Renal cortical epithelial cell (primary cell): Measurements from ENCODE around the gene CNPY3. TPM values are rescaled to one million over a fixed set of nuclear protein-coding genes. Genes with fewer than 3 reads are reported as not detected.
"Not testable (repeated sequence)": the region's sequence is repeated elsewhere in the genome, so short reads cannot be mapped to it uniquely, and the experiment has no call there.

Source experiments
- DNase-seq: peaks from one replicate; pipeline ENCODE4 v3.0.0-alpha.2; 2011; ENCODE audit warnings: low read depth
- total RNA-seq: library from RNA; depleted of rRNA; stranded (reverse); fragments of >200 nt; gene quantifications from 2 replicates; pipeline ENCODE4 v1.2.3, GENCODE V29; 2014

Gene CNPY3
- total RNA-seq: 26.9 and 66.7 TPM in 2 replicates

DNA sequence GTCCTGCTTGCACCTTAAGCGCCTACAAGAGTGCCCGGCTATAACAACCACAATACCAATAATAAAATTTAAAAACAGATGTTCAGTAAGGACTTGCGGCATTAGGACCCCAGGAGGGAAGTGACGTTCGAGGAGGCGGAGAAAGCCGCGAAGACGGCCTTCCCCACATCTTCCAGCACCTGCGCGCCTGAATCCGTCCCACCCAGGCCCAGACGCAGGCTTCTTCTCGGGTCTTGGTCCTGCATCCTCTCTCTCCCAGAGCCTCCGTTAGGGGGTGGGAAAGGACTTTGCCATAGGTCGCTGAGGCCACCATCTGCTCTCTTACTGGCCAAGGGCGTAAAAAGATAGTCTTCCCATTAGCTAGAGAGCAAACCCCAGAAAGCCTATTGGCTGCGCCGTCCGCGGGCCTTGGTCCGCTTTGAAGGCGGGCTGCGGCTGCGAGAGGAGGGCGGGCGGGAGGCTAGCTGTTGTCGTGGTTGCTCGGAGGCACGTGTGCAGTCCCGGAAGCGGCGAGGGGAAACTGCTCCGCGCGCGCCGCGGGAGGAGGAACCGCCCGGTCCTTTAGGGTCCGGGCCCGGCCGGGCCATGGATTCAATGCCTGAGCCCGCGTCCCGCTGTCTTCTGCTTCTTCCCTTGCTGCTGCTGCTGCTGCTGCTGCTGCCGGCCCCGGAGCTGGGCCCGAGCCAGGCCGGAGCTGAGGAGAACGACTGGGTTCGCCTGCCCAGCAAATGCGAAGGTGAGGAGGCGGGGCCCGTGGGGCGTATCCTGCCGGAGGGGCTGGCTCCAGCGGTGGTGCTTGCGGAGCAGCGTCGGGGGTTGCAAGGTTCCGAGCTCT lies at the start of gene CNPY3:
Gene CNPY3 (plus strand): TSS at position 495 of the 835 bp plus-strand sequence. CDS start 91 bp downstream, at position 586.
- DNase-seq: peak; percentile 97

DNA sequence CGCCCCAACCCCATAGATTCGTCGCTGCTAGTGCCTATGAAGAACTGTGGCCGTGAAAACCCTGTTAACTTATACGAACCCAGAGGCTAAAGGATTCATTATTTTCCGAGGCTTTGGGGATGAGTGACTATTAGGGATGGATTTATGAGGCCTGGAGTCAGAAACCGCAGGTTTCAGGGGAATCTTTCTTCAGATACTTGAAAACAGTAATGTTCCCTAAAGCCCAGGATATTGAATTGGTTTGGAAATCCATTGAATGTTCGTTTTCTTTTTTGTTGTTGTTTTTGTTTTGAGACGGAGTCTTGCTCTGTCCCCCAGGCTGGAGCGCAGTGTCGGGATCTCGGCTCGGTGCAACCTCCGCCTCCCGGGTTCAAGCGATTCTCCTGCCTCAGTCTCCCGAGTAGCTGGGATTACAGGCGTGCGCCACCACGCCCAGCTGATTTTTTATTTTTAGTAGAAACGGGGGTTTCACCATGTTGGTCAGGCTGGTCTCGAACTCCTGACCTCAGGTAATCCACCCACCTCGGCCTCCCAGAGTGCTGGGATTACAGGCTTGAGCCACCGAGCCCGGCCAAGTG lies 49.0 kb upstream of the CNPY3 start:
- DNase-seq: not testable (repeated sequence)

DNA sequence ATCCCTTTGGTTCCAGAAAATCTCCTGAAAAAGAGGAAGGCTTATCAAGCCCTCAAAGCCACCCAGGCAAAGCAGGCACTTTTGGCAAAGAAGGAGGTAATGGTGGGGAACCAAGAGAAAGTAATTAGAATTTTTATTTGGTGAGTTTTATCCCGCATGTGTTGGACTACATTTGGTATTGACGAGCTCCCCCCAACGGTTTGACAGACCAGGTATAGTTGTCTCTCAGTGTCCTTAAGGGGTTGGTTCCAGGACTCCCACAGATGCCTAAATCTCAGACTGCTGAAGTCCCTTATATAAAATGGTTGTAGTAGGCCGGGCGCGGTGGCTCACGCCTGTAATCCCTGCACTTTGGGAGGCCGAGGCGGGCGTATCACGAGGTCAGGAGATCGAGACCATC lies 48.4 kb upstream of the CNPY3 start:
- not testable (repeated sequence) for DNase-seq

DNA sequence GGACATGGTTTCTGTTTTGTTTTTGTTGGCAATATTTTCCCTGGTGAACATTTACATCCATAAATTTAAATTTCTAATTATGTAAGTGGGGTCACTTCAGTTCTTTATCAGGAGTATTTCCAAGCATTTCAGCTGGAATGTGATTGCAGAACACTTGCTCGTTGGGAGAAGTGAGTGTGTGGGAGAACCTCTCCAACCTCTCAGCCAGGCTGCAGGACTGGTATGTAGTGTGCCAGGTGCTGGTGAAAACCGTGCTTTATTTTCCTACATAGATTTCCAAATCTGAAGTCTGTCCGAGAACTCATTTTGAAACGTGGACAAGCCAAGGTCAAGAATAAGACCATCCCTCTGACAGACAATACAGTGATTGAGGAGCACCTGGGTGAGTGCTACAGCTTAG lies 43.6 kb upstream of the CNPY3 start:
- DNase-seq: no peak

DNA sequence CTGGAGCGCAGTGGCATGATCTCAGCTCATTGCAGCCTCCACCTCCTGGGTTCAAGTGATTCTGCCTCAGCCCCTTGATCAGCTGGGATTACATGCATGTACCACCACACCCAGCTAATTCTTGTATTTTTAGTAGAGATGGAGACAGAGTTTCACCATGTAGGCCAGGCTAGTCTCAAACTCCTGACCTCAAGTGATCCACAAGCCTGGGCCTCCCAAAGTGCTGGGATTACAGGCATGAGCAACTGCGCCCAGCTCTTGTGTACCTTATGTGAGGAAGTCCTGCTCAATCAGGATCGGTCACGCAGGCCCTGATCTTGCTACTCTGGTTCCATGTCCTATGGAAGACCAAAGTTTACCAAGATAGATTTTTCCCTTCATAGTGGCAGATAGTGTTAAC lies 41.1 kb upstream of the CNPY3 start:
- DNase-seq: not testable (repeated sequence)

DNA sequence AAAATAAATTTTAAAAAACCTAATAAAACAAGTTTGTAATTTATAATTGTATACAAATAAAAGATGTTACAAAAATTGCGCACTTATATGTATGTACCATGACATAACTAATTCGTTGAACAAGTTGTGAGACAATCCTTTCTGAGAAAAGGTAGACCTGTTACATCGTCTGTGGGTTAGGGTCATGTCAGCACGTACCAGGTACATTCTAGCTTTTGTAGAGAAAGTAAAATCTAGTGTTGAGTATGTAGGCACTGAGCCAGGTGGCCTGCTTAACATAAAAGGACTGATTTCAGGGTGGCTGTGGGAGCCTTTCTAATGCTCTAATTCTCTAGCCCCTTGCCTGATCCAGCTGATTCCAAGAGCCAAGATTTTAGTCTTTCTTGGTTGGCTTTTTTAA lies 39.5 kb upstream of the CNPY3 start:
- DNase-seq: no peak

DNA sequence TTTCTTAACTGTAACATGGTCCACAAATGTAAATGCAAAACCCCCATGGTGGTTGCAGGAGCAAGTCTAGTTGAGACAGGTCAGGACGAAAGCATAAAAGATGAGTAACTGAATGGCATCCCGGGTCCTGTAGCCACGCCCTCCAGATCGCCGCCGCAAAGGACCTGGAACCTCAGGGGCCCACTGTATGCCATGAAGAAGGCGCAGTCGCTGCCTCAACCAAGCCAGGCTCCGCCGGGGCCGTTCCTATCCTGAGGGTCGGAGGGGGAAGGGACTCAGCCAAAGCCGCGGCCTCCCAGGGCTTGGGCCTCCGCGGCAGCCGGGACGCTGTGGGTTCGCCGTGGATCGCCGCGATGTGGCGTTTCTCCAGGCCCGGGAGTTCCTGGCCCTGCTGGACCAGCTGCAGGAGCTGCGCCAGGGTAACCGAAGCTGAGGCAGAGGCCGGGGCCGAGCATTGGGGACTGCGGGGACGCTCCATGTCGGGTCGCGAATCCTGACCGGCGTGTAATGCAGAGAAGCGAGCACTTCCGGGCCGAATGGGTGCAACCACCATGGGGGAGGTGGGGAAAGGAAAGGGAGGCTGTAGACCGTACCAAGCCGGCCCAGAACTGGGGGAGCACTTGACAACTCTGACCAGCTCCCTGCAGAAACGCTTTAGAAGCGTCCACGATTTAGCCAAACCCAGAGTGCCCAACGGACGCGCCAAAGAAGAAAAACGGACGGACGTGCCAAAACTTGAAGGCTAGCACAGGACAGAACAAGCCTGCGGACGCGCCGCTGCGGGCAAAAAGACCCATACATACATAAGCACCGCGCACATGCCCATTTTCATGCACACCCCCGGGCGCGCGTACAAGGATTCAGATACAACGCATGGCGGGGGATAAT lies 38.7 kb upstream of the CNPY3 start:
- peak; percentile 91 for DNase-seq

DNA sequence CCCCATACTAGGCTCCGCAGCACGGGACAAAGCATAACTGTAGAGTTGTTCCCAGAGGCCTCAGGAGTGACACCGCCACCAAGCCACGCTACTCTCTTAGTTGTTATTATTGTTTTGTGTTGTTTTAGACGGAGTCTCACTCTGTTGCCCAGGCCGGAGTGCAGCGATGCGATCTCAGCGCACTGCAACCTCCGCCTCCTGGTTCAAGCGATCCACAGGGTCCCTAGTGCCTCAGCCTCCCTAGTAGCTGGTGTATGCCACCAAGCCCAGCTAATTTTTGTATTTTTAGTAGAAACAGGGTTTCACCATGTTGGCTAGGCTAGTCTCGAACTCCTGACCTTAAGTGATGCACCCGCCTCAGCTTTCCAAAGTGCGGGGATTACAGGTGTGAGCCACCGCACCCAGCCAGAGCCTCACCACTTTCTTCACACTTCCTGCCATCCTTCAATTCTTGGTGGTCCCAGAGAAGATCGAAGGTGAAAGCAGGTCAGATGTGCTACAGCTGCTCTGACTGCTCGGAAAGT lies 38.0 kb upstream of the CNPY3 start:
- no peak for DNase-seq

DNA sequence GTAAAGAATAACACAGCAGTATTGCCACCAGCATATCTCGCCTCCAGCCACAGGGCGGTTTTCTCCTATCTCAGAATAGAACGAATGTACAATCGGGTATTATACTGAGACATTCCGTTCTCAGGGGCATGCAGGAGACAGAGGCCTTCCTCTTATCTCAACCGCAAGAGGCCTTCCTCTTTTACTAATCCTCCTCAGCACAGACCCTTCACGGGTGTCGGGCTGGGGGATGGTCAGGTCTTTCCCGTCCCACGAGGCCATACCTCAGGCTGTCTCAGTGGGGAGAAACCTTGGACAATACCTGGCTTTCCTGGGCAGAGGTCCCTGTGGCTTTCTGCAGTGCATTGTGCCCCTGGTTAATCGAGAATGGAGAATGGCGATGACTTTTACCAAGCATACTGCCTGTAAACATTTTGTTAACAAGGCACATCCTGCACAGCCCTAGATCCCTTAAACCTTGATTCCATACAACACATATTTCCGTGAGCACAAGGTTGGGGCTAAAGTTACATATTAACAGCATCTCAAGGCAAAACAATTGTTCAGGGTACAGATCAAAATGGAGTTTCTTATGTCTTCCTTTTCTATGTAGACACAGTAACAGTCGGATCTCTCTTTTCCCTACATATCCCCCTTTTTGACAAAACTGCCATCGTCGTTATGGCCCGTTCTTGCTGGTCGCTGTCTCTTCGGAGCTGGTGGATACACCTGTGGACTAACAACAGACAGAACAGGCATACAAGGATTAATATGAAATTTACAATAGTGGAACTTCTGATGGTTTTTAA lies 35.0 kb upstream of the CNPY3 start:
- not testable (repeated sequence) for DNase-seq

DNA sequence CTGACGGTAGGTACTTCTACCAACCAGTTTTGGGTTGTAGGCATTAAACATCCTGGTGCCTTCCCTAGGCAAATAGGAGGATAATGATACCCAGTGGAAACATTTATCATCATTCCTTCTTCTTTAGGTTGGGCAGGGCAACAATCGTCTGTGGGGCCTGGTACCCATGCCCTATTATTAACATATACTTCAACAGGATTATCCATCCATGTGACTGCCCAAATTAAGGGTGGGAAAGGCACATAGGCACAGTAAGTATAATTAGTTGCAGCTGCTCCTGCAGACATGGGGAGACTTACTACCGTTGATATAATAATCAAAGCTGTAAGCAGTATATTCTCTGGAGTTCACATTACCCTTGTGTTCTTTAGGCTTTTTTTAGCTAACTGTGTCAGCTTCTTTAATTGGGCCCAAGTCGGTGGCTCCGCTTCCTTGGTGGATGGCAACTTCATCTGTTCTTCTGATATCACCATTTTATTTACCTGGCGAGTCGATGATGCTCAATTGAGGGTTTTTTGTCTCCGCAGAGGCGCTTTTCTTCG lies 33.0 kb upstream of the CNPY3 start:
- DNase-seq: no peak

DNA sequence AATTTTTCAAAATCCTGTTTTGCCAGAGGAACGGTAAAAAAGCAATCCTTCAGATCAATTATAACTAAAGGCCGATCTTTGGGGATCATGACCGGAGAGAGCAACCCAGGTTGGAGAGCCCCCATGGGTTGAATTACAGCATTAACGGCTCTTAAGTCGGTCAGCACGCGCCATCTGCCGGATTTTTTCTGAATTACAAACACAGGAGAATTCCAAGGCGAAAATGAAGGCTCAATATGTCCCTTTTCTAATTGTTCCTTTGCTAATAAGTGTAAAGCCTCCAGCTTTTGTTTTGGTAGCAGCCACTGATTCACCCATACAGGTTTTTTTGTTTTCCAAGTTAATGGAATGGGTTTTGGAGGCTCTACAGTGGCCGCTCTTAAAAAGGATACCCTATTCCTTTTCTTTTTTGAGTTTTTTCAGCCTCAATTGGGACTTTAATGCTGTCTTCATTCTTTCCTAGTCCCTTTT lies 30.4 kb upstream of the CNPY3 start:
- DNase-seq: peak; percentile 54

DNA sequence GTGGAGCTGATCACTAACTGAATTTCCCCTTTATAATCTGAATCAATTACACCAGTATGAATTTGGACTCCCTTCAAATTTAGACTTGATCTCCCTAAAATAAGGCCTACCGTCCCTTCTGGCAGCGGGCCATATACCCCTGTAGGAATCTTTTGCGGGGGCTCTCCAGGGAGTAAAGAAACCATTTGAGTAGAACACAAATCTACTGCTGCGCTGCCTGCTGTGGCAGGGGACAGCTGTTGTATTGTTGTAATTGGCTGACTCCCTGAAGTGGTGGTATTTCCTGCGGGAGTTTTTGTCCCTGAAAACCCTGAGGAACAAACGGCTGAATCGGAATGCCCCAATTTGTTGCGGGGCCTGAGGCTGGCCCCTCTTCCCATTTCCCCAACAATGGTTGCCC lies 29.4 kb upstream of the CNPY3 start:
- no peak for DNase-seq

DNA sequence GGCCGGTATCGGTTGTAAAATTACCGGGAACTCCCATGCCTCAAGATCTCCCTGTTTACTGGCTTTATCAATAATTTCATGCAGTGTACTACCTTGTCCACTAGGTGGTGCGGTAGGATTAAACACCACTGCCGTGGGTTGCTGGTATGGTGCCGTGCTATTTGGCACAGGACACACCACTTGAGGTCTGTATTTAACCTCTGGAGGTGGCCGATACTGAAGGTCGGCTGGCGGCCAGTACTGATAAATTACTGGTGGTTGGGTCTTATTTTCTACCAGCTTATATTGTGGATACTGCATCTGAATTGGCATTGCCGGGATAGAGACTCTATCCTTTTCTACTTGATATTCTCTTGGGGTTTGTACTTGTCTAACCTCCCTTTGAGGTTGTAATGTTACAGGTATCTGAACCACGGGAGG lies 27.7 kb upstream of the CNPY3 start:
- peak; percentile 78 for DNase-seq

DNA sequence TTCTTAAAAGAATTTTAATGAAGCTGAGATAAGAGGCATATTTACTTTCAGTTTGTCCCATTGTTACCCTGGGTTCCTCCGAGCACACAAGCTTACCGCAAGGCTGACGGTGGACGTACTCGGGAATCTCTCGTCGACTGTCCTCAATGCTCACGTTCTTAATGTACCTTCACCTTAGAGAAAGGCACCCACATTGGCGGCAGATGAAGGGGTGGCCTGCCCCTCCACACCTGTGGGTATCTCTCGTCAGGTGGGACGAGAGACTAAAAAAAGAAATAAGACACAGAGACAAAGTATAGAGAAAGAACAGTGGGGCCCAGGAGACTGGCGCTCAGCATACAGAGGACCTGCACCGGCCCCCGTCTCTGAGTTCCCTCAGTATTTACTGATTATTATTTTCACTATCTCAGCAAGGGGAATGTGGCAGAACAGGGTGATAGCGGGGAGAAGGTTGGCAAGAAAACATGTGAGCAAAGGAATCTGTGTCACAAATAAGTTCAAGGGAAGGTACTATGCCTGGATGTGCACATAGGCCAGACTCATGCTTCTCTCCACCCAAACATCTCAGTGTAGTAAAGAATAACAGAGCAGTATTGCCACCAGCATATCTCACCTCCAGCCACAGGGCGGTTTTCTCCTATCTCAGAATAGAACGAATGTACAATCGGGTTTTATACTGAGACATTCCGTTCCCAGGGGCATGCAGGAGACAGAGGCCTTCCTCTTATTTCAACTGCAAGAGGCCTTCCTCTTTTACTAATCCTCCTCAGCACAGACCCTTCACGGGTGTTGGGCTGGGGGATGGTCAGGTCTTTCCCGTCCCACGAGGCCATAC lies 26.6 kb upstream of the CNPY3 start:
- DNase-seq: not testable (repeated sequence)

DNA sequence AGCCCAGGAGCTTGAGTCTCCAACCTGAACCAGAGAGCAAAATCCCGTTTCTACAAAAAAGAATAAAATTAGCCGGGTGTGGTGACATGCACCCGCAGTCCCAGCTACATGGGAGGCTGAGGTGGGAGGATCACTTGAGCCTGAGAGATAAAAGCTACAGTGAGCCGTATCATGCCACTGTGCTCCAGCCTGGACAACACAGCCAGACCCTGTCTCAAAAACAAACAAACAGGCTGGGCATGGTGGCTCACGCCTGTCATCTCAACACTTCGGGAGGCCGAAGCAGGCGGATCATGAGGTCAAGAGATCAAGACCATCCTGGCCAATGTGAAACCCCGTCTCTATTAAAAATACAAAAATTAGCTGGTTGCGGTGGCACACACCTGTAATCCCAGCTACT lies 24.8 kb upstream of the CNPY3 start:
- no peak for DNase-seq

DNA sequence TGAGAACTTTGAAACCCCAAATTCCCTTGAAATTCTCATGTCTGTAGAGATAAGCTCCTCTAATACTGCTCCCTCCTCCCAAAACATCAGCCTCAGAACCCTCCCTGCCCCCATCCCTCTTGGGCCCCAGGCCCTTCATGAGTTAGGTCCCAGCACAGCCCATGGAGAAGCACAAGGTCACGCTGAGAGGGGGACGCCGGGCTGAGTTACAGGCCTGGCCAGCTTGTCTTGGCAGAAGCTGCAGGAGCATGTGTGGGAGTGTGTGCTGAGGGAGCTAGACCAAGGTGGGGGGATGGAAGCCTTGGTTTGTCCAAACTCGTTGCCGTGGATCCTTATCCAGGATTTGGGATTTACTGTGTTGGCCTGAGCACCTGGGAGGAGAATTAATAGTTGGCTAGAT lies 21.9 kb upstream of the CNPY3 start:
- no peak for DNase-seq

DNA sequence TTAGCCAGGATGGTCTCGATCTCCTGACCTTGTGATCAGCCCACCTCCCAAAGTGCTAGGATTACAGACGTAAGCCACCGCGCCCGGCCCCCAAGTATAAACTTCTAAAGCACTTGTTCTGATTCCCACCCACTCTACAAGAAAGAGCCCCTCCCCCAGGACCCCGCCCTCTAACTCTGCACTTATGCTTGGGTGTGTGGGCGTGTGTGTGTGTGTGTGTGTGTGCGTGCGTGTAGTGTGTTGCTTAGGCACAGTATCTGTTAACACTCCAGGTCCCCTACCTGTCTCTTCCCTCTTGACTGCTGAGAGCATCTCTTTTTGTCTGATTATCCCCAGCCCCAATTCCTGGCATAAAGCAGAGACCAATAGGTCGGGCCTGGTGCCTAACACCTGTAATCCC lies 19.4 kb upstream of the CNPY3 start:
- DNase-seq: no peak

DNA sequence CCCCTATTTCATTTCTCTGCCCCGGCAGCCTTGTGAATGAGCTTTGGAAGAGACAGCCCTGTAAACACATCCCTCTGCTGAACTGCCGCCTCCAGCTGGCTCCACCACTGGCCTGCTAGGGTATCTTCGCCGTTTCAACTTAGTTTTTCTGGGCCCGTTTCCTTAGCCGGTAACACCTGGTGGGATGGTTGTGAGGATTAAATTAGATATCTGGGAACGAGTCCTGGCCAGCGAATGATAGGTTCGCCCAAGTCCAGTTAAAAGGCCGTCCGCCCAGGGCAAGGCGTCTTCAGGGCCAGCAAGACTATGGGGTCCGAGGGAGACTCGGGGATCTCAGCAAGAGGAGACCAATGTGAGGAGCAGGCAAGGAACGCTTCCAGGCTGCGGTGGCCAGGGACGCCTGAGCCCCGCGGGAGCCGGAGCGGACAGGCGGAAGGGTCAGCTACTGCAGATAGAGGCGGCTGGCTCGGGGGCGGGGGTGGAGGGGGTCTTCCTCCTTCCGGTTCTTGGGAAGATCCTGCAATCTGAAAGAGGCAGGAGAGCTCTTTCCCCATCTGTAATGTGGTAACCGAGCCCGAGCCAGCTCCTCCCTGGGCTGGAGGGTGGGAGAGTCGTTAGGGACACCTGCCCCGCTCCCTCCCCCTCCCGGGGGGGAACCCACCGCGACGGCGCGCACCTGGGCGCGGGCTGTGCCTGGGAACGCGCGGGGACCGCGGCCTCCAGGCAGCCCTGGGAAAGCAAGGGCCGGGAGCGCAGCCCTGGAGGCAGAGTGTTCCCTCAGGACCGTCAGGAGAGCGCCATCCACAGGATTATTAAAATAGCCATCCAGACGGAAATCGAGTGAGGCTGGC lies 17.9 kb upstream of the CNPY3 start:
- DNase-seq: no peak

DNA sequence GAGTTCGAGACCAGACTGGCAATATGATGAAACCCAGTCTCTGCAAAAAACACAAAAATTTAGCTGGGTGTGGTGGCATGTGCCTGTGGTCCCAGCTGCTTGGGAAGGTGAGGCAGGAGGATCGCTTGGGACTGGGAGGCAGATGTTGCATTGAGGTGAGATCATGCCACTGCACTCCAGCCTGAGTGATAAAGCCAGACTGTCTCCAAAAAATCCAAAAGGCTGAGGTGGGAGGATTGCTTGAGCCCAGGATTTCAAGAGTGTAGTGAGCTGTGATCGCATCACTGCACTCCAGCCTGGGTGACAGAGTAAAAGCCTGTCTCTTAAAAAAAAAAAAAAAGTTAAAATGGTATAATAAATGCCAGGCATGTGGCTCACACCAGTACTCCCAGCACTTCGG lies 14.7 kb upstream of the CNPY3 start:
- no peak for DNase-seq
